Measurements from ENCODE around the gene LRRC8B.
A peak's percentile ranks its signal among the peaks of the same experiment; 100 is the strongest.

DNA sequence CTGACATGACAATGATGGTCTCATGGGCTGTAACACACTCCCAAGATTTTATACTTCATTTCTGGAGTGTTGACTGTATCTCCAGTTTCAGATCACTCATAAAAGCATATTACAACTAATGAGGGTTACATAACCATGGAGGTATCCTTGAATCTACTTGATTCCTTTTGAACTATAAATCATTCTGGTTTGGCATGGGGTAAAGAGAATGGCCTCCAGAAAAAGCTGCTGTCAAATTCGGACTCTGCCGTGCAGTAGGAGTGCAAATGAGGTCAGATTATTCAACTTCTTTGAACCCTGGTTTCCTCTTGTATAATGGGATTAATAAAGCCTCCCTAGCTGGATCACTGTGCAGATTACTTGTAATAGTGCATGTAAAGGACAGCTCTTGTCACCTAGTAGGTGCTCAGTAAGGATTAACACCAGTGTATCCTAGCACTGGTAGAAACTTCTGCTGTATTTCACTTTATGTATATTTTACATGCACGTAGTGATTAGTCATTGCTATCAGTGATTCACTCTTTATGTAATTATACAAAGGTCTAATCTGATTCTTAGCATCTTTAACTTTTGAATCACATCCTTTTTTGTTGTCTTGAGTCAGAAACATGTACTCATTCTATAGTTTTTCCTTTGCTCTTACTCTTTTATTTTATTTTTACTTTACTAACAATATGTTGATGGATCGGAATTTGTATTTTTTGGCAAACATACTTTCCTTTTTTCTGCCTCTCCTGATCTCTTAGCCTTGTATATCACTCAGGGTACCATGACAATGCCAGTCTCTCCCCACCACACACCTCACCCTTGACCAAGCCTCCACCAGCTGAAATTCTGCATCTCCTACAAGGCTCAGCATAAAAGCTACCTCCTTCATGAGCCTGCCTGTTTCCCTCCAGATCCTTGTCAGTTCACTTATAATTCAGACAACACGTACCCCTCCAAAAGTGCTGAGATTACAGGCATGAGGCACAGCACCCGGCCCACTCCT lies 111.5 kb downstream of the LRRC8B start:
- no peak for TF ChIP-seq ZNF8 (CRISPR knock-in tag; IDR thresholded peaks at IDR 0.05)
- TF ChIP-seq ZFP30 (CRISPR knock-in tag; IDR thresholded peaks at IDR 0.05), result no peak
- no peak for TF ChIP-seq GLIS3 (CRISPR knock-in tag; IDR thresholded peaks at IDR 0.05)
- no peak for TF ChIP-seq PPARA (CRISPR knock-in tag; IDR thresholded peaks at IDR 0.05; ENCODE audit: borderline replicate concordance)
- TF ChIP-seq, protein P1, sequence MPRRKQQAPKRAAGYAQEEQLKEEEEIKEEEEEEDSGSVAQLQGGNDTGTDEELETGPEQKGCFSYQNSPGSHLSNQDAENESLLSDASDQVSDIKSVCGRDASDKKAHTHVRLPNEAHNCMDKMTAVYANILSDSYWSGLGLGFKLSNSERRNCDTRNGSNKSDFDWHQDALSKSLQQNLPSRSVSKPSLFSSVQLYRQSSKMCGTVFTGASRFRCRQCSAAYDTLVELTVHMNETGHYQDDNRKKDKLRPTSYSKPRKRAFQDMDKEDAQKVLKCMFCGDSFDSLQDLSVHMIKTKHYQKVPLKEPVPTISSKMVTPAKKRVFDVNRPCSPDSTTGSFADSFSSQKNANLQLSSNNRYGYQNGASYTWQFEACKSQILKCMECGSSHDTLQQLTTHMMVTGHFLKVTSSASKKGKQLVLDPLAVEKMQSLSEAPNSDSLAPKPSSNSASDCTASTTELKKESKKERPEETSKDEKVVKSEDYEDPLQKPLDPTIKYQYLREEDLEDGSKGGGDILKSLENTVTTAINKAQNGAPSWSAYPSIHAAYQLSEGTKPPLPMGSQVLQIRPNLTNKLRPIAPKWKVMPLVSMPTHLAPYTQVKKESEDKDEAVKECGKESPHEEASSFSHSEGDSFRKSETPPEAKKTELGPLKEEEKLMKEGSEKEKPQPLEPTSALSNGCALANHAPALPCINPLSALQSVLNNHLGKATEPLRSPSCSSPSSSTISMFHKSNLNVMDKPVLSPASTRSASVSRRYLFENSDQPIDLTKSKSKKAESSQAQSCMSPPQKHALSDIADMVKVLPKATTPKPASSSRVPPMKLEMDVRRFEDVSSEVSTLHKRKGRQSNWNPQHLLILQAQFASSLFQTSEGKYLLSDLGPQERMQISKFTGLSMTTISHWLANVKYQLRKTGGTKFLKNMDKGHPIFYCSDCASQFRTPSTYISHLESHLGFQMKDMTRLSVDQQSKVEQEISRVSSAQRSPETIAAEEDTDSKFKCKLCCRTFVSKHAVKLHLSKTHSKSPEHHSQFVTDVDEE (CRISPR knock-in tag; IDR thresholded peaks at IDR 0.05), result no peak
- TF ChIP-seq, protein P2, sequence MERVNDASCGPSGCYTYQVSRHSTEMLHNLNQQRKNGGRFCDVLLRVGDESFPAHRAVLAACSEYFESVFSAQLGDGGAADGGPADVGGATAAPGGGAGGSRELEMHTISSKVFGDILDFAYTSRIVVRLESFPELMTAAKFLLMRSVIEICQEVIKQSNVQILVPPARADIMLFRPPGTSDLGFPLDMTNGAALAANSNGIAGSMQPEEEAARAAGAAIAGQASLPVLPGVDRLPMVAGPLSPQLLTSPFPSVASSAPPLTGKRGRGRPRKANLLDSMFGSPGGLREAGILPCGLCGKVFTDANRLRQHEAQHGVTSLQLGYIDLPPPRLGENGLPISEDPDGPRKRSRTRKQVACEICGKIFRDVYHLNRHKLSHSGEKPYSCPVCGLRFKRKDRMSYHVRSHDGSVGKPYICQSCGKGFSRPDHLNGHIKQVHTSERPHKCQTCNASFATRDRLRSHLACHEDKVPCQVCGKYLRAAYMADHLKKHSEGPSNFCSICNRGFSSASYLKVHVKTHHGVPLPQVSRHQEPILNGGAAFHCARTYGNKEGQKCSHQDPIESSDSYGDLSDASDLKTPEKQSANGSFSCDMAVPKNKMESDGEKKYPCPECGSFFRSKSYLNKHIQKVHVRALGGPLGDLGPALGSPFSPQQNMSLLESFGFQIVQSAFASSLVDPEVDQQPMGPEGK (CRISPR knock-in tag; IDR thresholded peaks at IDR 0.05; ENCODE audit: borderline replicate concordance), result 0 out of 2 replicates have a peak, but pooled peaks have one; percentile 55

Measured in SK-N-SH treated with all-trans-retinoic acid at 6 μM for 48 hours (cell line).